Natural killer cell (primary cell): Measurements from ENCODE around the gene GSTM2. TPM values are rescaled to one million over a fixed set of nuclear protein-coding genes. Genes with fewer than 3 reads are reported as not detected.
A peak's percentile ranks its signal among the peaks of the same experiment; 100 is the strongest.

Source experiments
- ATAC-seq, 3 donors: fragments of 150-1000 bp in 2 of 3; fragments of 200-7000 bp in 1 of 3; cut with Tn5 transposase; 1 replicate in 1 of 3; 2 replicates in 2 of 3; pipeline ENCODE4 v1.10.0; 2021; ENCODE audit warnings: mild to moderate bottlenecking in 2 of 3, moderate library complexity in 2 of 3
- DNase-seq, 2 donors: peaks; one replicate each; pipeline versions ENCODE4 v3.0.0 to v3.0.0-alpha.2; 2013 to 2021; ENCODE audit warnings: mixed read lengths in 1 of 2
- H3K27ac ChIP-seq: one replicate; pipeline ENCODE4 v1.5.1; 2013; ENCODE audit warnings: mild to moderate bottlenecking, low read length
- H3K27me3 ChIP-seq: one replicate; pipeline ENCODE4 v1.6.1; 2013; ENCODE audit warnings: low read length; ENCODE audit not compliant: control insufficient read depth, insufficient read depth
- H3K36me3 ChIP-seq: one replicate; pipeline ENCODE4 v1.6.1; 2013; ENCODE audit warnings: low read length; ENCODE audit not compliant: control insufficient read depth, insufficient read depth
- H3K4me1 ChIP-seq: one replicate; pipeline ENCODE4 v1.6.1; 2013; ENCODE audit warnings: low read length; ENCODE audit not compliant: control insufficient read depth, insufficient read depth
- H3K4me3 ChIP-seq: one replicate; pipeline ENCODE4 v1.5.1; 2013; ENCODE audit warnings: low read length
- H3K9me3 ChIP-seq: one replicate; pipeline ENCODE4 v1.6.1; 2013; ENCODE audit warnings: low read length; ENCODE audit not compliant: control insufficient read depth, insufficient read depth
- H3K27ac Mint-ChIP-seq, 2 donors: one replicate each; pipeline ENCODE4 v1.8.0; 2022; ENCODE audit warnings: mild to moderate bottlenecking in 2 of 2, mixed read lengths in 2 of 2, moderate library complexity in 1 of 2
- H3K27me3 Mint-ChIP-seq, 2 donors: one replicate each; pipeline ENCODE4 v1.8.0; 2022; ENCODE audit warnings: low read depth in 2 of 2, mixed read lengths in 2 of 2
- H3K36me3 Mint-ChIP-seq: one replicate; pipeline ENCODE4 v1.8.0; 2022; ENCODE audit warnings: mixed read lengths
- H3K4me1 Mint-ChIP-seq, 2 donors: one replicate each; pipeline ENCODE4 v1.8.0; 2022; ENCODE audit warnings: mixed read lengths in 2 of 2
- H3K4me3 Mint-ChIP-seq: one replicate; pipeline ENCODE4 v1.8.0; 2022; ENCODE audit warnings: mild to moderate bottlenecking, moderate library complexity, mixed read lengths
- H3K9me3 Mint-ChIP-seq, 2 donors: one replicate each; pipeline ENCODE4 v1.8.0; 2022; ENCODE audit warnings: mixed read lengths in 2 of 2
- CTCF ChIP-seq: fragments of 200-600 bp; IDR thresholded peaks from one replicate; pipeline ENCODE4 v1.8.0; 2022; ENCODE audit warnings: antibody characterized with exemption
- WGBS: methylation state at CpG from one replicate; pipeline ENCODE4 v1.1.7; 2013; ENCODE audit warnings: missing lambda C conversion rate; ENCODE audit not compliant: insufficient coverage; 5-methylcytosine and 5-hydroxymethylcytosine counted together
- intact Hi-C: fragments of 100-400 bp; cut with micrococcal nuclease; formaldehyde crosslinking; loops from one replicate; pipeline ENCODE4 v1.14.2; 2022
- total RNA-seq, 4 donors: library from RNA; stranded (reverse); fragments of 120-200 nt in 1 of 4; gene quantifications; one replicate each; pipeline versions ENCODE4 v1.2.3 to v1.2.4, GENCODE V29; 2013 to 2022

The GSTM2 gene
- total RNA-seq, 3 donors from 2014 or later (not counting 1 experiment from before 2014, with no cell fraction given) = 142 to 315 (median 205) TPM

- H3K27ac Mint-ChIP-seq = no peak overlapping the region
- Histone ChIP-seq H3K27ac (no peak overlapping the region), H3K4me3 (no peak overlapping the region), H3K36me3 (no peaks in the 10 kb centered on the region), H3K9me3 (no peaks in the 10 kb centered on the region), H3K4me1 (peaks cover 10% of the 10 kb centered on the region), H3K27me3 (no peaks in the 10 kb centered on the region)
- H3K4me3 Mint-ChIP-seq = no peak overlapping the region
- no peaks in the 10 kb centered on the region for H3K9me3 Mint-ChIP-seq
- intact Hi-C loops = no loop called here
- 95% methylated on average over 7 of the region's 7 CpGs for WGBS
- peaks cover 5 to 8% of the 10 kb centered on the region in 2 donors for H3K4me1 Mint-ChIP-seq
- TF ChIP-seq CTCF = no peak
- ATAC-seq = no peak
- H3K27me3 Mint-ChIP-seq = peaks cover 0 to 14% of the 10 kb centered on the region in 2 donors
- H3K36me3 Mint-ChIP-seq = no peaks in the 10 kb centered on the region
- DNase-seq = peak in 1 of 2 donors; percentile 1
Observed at GRCh38 chr1:109637446-109637845, 30.4 kb upstream of the GSTM2 start.

- H3K9me3 ChIP-seq = no peaks in the 10 kb centered on the region
- DNase-seq = peak in 1 of 2 donors; percentile 5
- H3K9me3 Mint-ChIP-seq = no peaks in the 10 kb centered on the region
- no peak overlapping the region for H3K4me3 ChIP-seq
- H3K4me1 Mint-ChIP-seq = peaks cover 8 to 10% of the 10 kb centered on the region in 2 donors
- no peak overlapping the region for H3K27ac ChIP-seq
- H3K27me3 ChIP-seq = no peaks in the 10 kb centered on the region
- H3K36me3 Mint-ChIP-seq = no peaks in the 10 kb centered on the region
- 84% methylated on average over 9 of the region's 9 CpGs for WGBS
- no peak overlapping the region for H3K4me3 Mint-ChIP-seq
- peaks cover 0 to 14% of the 10 kb centered on the region in 2 donors for H3K27me3 Mint-ChIP-seq
- intact Hi-C loops = no loop called here
- no peaks in the 10 kb centered on the region for H3K36me3 ChIP-seq
- no peak for ATAC-seq
- no peak overlapping the region for H3K27ac Mint-ChIP-seq
- H3K4me1 ChIP-seq = peaks cover 19% of the 10 kb centered on the region
- no peak for TF ChIP-seq CTCF
Observed at GRCh38 chr1:109639063-109639840, 28.6 kb upstream of the GSTM2 start.

- no peaks in the 10 kb centered on the region for H3K36me3 ChIP-seq
- Mint-ChIP-seq H3K36me3 (no peaks in the 10 kb centered on the region), H3K9me3 (no peaks in the 10 kb centered on the region), H3K27ac (no peak overlapping the region), H3K4me3 (no peak overlapping the region), H3K27me3 (peaks cover 0 to 14% of the 10 kb centered on the region in 2 donors), H3K4me1 (peaks cover 4 to 10% of the 10 kb centered on the region in 2 donors)
- H3K27ac ChIP-seq = no peak overlapping the region
- DNase-seq (no peak), ATAC-seq (no peak)
- H3K9me3 ChIP-seq = no peaks in the 10 kb centered on the region
- no peak overlapping the region for H3K4me3 ChIP-seq
- TF ChIP-seq CTCF = no peak
- H3K4me1 ChIP-seq = peaks cover 19% of the 10 kb centered on the region
- H3K27me3 ChIP-seq = no peaks in the 10 kb centered on the region
- intact Hi-C loops = loop anchor here (2.0 kb wide), 1 partner anchor 93 kb away; no protein-coding TSS in a partner anchor
- WGBS = 54% methylated on average over 6 of the region's 6 CpGs
Observed at GRCh38 chr1:109639841-109640184, 28.0 kb upstream of the GSTM2 start.
